ENCODE results near the gene TREX2. TPM values are rescaled to one million over a fixed set of nuclear protein-coding genes. Genes with fewer than 3 reads are reported as not detected.

TREX2 gene
- total RNA-seq, 1 experiment from 2014 or later = 1.1 TPM

DNA sequence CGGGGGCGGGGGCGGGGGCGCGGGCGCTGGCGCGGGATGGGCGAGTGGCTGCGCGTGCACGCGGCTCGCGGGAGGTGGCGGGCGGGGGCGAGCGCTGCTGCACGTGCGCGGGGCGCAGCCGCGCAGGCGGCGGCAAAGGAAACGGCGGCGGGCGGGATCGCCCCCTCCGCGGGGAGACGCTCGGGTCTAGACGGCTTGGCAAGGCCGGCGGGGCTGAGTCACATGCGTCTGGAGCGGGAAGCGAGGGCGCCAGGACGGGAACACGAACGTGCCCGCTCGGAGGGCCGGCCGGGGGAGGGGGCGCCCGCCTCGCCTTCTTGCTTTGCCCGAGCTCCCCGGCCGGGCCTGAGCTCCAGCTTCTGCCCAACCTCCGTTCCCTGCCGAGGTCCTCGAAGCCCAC is 28.9 kb upstream of the TREX2 start:
- H3K9ac ChIP-seq (ENCODE audit: extremely low read depth, insufficient read length, low read length) = no peak overlapping the region
- H2BK20ac ChIP-seq (ENCODE audit: low read depth, low read length, poor library complexity, severe bottlenecking) = no peak overlapping the region
- H3K79me2 ChIP-seq (ENCODE audit: insufficient read depth, low read length) = no peaks in the 10 kb centered on the region
- H3K4me1 Mint-ChIP-seq = peaks cover 2% of the 10 kb centered on the region in 2 experiments; a peak in 2 of 4 replicates
- H3K9me3 ChIP-seq (ENCODE audit: control insufficient read depth, low read depth, low read length) = peaks cover 16% of the 10 kb centered on the region
- H3K14ac ChIP-seq (ENCODE audit: insufficient read depth, low read length) = no peak overlapping the region; the same call in 1 of the 2 replicates
- no peak overlapping the region for H2BK120ac ChIP-seq (ENCODE audit: low read depth, low read length, poor library complexity, severe bottlenecking)
- H4K20me1 ChIP-seq (ENCODE audit: control insufficient read depth, insufficient read depth, insufficient read length) = no peaks in the 10 kb centered on the region
- no peaks in the 10 kb centered on the region for H3K79me1 ChIP-seq (ENCODE audit: insufficient read depth, low read depth, low read length, poor library complexity, severe bottlenecking)
- no peak overlapping the region for H2AK5ac ChIP-seq (ENCODE audit: insufficient read length, low read length)
- peaks cover 34% of the 10 kb centered on the region for H3K27me3 Mint-ChIP-seq (ENCODE audit: low read depth)
- H3K36me3 Mint-ChIP-seq (ENCODE audit: insufficient read depth in 1 of 3, low read depth in 3 of 3) = peaks cover 0 to 9% (median 5%) of the 10 kb centered on the region in 3 experiments; a peak in 3 of 7 replicates
- no peaks in the 10 kb centered on the region; the same call in 1 of the 2 replicates for H3K4me1 ChIP-seq (ENCODE audit: insufficient read depth, low read length)
- no peak overlapping the region for H4K5ac ChIP-seq (ENCODE audit: insufficient read length, low read depth, low read length)
- peaks cover 43 to 69% of the 10 kb centered on the region in 2 experiments for H3K9me3 Mint-ChIP-seq
- H4K8ac ChIP-seq (replicated peaks; ENCODE audit: insufficient read length, low read depth, low read length) = no peak overlapping the region
- no peak overlapping the region for H3K56ac ChIP-seq (ENCODE audit: insufficient read length, low read depth, low read length)
- no peak overlapping the region for H3K27ac ChIP-seq (ENCODE audit: insufficient read length, low read depth, low read length)
- TF ChIP-seq, protein P1, sequence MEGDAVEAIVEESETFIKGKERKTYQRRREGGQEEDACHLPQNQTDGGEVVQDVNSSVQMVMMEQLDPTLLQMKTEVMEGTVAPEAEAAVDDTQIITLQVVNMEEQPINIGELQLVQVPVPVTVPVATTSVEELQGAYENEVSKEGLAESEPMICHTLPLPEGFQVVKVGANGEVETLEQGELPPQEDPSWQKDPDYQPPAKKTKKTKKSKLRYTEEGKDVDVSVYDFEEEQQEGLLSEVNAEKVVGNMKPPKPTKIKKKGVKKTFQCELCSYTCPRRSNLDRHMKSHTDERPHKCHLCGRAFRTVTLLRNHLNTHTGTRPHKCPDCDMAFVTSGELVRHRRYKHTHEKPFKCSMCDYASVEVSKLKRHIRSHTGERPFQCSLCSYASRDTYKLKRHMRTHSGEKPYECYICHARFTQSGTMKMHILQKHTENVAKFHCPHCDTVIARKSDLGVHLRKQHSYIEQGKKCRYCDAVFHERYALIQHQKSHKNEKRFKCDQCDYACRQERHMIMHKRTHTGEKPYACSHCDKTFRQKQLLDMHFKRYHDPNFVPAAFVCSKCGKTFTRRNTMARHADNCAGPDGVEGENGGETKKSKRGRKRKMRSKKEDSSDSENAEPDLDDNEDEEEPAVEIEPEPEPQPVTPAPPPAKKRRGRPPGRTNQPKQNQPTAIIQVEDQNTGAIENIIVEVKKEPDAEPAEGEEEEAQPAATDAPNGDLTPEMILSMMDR (conservative IDR thresholded peaks at IDR 0.05) = no peak
- no peak overlapping the region for H4K91ac ChIP-seq (ENCODE audit: insufficient read length, low read depth, low read length)
- H3K18ac ChIP-seq (ENCODE audit: insufficient read length, low read depth, low read length) = no peak overlapping the region
- no peak overlapping the region for H3K4me3 Mint-ChIP-seq
- H3K4ac ChIP-seq (ENCODE audit: low read depth, low read length) = no peak overlapping the region
- no peak overlapping the region for H3K4me2 ChIP-seq (ENCODE audit: insufficient read depth, insufficient read length, low read length)
- H3T11ph ChIP-seq (ENCODE audit: low read length) = no peak overlapping the region
- no peak overlapping the region for H2BK15ac ChIP-seq (ENCODE audit: low read depth, low read length)
- DNase-seq = no peak
- no peak overlapping the region for H2AFZ ChIP-seq (ENCODE audit: low read length)
- H3K27ac Mint-ChIP-seq = no peak overlapping the region
- no CpG with 5 or more reads among the region's 59 CpGs for WGBS (ENCODE audit: extremely low coverage, insufficient read length, low lambda C conversion rate)
- H3K23me2 ChIP-seq (ENCODE audit: insufficient read length, low read depth, low read length, poor library complexity, severe bottlenecking) = peaks cover 3% of the 10 kb centered on the region
- H2BK12ac ChIP-seq (ENCODE audit: insufficient read length, low read depth, low read length) = no peak overlapping the region
- H3K23ac ChIP-seq (ENCODE audit: insufficient read length, low read depth, low read length) = no peak overlapping the region
- no peak overlapping the region for H2BK5ac ChIP-seq (ENCODE audit: insufficient read length, low read length)
- peaks cover 3% of the 10 kb centered on the region for H3K27me3 ChIP-seq (ENCODE audit: insufficient read depth, low read length)

Data from H9 (cell line).